Esophagus squamous epithelium (tissue), 5 donors: ENCODE data around the gene SLC12A7. TPM values are rescaled to one million over a fixed set of nuclear protein-coding genes. Genes with fewer than 3 reads are reported as not detected.
A peak's percentile ranks its signal among the peaks of the same experiment; 100 is the strongest.

Source experiments
- DNase-seq: peaks from one replicate; lab custom pipeline; 2025; lab: John Stamatoyannopoulos, UW
- H3K27ac ChIP-seq, 4 donors: fragments of 200-600 bp; sonication (generic); one replicate each; pipeline ENCODE4 v1.5.1; 2016 to 2019; ENCODE audit warnings: mild to moderate bottlenecking in 1 of 4
- H3K27me3 ChIP-seq, 4 donors: fragments of 200-600 bp; sonication (generic); 1 replicate in 3 of 4; 2 replicates in 1 of 4; pipeline versions ENCODE4 v1.5.1 to v1.6.0; 2017 to 2021; ENCODE audit warnings: antibody characterized with exemption in 1 of 4
- H3K36me3 ChIP-seq, 3 donors: fragments of 200-600 bp; sonication (generic); one replicate each; pipeline ENCODE4 v1.5.1; 2016 to 2019
- H3K4me1 ChIP-seq, 3 donors: fragments of 200-600 bp; sonication (generic); one replicate each; pipeline ENCODE4 v1.5.1; 2017 to 2019
- H3K4me3 ChIP-seq, 4 donors: fragments of 200-600 bp; sonication (generic); 1 replicate in 3 of 4; 2 replicates in 1 of 4; pipeline ENCODE4 v1.5.1; 2016 to 2019; ENCODE audit warnings: mild to moderate bottlenecking in 2 of 4, moderate library complexity in 1 of 4
- H3K9me3 ChIP-seq, 3 donors: fragments of 200-600 bp; sonication (generic); one replicate each; pipeline ENCODE4 v1.5.1; 2016 to 2019
- POLR2A ChIP-seq, 4 donors: fragments of 450-650 bp; IDR thresholded peaks; one replicate each; pipeline ENCODE4 v1.6.1; 2017; ENCODE audit warnings: antibody characterized with exemption in 4 of 4, mild to moderate bottlenecking in 4 of 4, moderate library complexity in 3 of 4
- WGBS, 2 donors: methylation state at CpG; one replicate each; pipeline ENCODE4 v1.1.5; 2018; 5-methylcytosine and 5-hydroxymethylcytosine counted together
- intact Hi-C: fragments of 100-400 bp; cut with DNase I; formaldehyde crosslinking; loops from one replicate; pipeline ENCODE4 v1.15.0; 2022
- total RNA-seq, 4 donors: library from RNA; depleted of rRNA; stranded (reverse); fragments of >200 nt; gene quantifications; one replicate each; pipeline ENCODE4 v1.1.0, GENCODE V29; 2016
- TF ChIP-seq, protein P1 (sequence below), 6 experiments: fragments of 450-650 bp in 4 of 6; fragments of 200-600 bp in 2 of 6; sonication (generic) in 2 of 6; IDR thresholded peaks; one replicate each; pipeline ENCODE4 v1.5.1; 2016 to 2019; ENCODE audit warnings: antibody characterized with exemption in 6 of 6, mild to moderate bottlenecking in 4 of 6, moderate library complexity in 4 of 6
- donor health status: DM: yes; HTN: yes; CAD: no.

SLC12A7 gene
- total RNA-seq, 4 donors from 2014 or later, result 4.5 to 13.4 (median 6.6) TPM

DNA sequence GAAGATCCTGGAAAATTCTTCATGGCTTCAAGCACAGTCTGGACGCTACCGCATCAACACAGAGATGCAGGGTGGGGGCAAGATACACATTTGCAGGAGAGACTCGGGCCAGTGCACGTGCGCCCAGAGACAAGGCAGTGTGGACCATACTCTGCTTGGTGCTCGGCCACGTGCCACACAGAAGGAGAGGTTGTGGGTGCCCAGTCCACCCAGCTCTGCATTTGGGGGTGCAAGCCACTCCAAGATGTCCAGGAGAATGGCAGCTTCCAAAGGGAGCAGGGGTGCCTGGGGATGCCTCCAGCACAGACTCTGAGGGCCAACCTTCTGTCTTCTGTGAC is 99.0 kb downstream of the SLC12A7 start:
- H3K27ac ChIP-seq, result no peak overlapping the region
- H3K36me3 ChIP-seq, result no peaks in the 10 kb centered on the region
- H3K4me1 ChIP-seq, result peaks cover 15 to 71% (median 23%) of the 10 kb centered on the region in 3 donors
- WGBS, 2 donors, result 79% methylated on average over 6 of the region's 7 CpGs; no CpG with 5 or more reads in 1 of the 2 donors
- H3K27me3 ChIP-seq, result peaks cover 0 to 100% (median 7%) of the 10 kb centered on the region in 4 donors
- TF ChIP-seq POLR2A (IDR thresholded peaks at IDR 0.05), result no peak
- TF ChIP-seq, protein P1, sequence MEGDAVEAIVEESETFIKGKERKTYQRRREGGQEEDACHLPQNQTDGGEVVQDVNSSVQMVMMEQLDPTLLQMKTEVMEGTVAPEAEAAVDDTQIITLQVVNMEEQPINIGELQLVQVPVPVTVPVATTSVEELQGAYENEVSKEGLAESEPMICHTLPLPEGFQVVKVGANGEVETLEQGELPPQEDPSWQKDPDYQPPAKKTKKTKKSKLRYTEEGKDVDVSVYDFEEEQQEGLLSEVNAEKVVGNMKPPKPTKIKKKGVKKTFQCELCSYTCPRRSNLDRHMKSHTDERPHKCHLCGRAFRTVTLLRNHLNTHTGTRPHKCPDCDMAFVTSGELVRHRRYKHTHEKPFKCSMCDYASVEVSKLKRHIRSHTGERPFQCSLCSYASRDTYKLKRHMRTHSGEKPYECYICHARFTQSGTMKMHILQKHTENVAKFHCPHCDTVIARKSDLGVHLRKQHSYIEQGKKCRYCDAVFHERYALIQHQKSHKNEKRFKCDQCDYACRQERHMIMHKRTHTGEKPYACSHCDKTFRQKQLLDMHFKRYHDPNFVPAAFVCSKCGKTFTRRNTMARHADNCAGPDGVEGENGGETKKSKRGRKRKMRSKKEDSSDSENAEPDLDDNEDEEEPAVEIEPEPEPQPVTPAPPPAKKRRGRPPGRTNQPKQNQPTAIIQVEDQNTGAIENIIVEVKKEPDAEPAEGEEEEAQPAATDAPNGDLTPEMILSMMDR (IDR thresholded peaks at IDR 0.05), result no peak
- intact Hi-C loops, result no loop called here
- no peak for DNase-seq
- no peaks in the 10 kb centered on the region for H3K9me3 ChIP-seq
- no peak overlapping the region for H3K4me3 ChIP-seq

DNA sequence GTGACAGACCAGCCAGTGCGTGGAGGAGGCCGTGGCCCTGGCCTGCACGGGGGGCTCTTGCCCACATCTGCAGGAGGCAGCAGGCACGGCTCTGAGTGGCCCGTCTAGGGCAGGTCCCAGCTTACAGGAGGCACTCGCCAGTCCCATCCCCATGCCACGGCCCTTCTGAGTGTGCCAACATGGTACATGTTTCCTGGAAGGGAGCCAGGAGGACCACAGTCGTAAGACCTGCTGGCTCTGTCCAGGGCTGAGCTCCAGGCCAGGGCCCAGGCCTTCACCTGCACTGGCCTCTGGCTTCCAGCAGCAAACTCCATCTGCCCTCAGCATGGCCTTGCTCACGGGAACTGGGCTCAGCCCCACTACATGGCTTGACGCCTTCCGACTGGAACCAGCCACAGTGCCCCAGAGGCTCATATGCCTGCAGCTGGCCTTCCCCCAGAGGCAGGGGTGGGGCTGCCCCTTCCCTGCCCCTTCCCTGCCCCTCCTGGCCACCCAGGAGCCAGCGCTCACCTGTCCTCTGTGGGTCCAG is 99.5 kb downstream of the SLC12A7 start:
- TF ChIP-seq, protein P1 (IDR thresholded peaks at IDR 0.05), result no peak
- Histone ChIP-seq H3K4me1 (peaks cover 18 to 74% (median 23%) of the 10 kb centered on the region in 3 donors), H3K36me3 (no peaks in the 10 kb centered on the region), H3K27ac (peak overlapping the region in 1 of 4 donors; percentile 6), H3K9me3 (no peaks in the 10 kb centered on the region), H3K4me3 (no peak overlapping the region), H3K27me3 (peaks cover 0 to 100% (median 7%) of the 10 kb centered on the region in 4 donors)
- DNase-seq, result no peak
- WGBS, 2 donors, result no CpG with 5 or more reads among the region's 12 CpGs
- intact Hi-C loops, result no loop called here

DNA sequence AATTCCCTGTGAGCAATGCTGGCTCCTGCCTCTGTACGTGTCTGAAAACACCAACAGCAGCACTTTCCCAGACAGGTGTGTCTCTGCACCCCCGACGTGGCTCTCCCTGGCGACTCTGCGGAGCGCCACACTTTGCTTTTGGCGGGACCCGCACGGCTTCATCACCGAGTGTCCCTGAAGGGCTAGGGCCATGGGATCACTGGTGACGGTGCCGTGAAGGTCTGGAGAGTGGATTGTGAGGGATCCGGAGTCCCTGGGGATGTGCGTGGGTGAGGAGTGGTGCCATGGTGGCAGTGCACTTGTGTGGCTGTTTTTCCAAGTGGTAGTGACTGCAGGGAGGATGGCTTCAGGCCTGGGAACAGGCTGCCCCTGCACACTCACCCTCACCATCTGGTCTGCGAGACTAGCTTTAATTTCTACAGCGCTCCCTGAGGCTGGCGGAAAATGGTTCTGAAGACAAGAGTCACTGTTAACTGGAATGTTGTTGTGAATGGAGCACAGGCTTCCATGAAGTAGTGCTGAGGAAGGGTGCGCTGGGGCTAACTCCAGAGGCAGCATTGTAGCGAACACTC is 100.0 kb downstream of the SLC12A7 start:
- peaks cover 0 to 100% (median 7%) of the 10 kb centered on the region in 4 donors for H3K27me3 ChIP-seq
- 80 to 83% methylated on average over 2 to 13 of the region's 19 CpGs for WGBS, 2 donors
- TF ChIP-seq POLR2A (IDR thresholded peaks at IDR 0.05), result no peak
- TF ChIP-seq, protein P1 (IDR thresholded peaks at IDR 0.05), result no peak
- no peaks in the 10 kb centered on the region for H3K9me3 ChIP-seq
- H3K4me3 ChIP-seq, result peak overlapping the region in 1 of 4 donors; percentile 57
- no peaks in the 10 kb centered on the region for H3K36me3 ChIP-seq
- intact Hi-C loops, result no loop called here
- DNase-seq, result no peak
- peaks cover 18 to 71% (median 23%) of the 10 kb centered on the region in 3 donors for H3K4me1 ChIP-seq
- H3K27ac ChIP-seq, result no peak overlapping the region

DNA sequence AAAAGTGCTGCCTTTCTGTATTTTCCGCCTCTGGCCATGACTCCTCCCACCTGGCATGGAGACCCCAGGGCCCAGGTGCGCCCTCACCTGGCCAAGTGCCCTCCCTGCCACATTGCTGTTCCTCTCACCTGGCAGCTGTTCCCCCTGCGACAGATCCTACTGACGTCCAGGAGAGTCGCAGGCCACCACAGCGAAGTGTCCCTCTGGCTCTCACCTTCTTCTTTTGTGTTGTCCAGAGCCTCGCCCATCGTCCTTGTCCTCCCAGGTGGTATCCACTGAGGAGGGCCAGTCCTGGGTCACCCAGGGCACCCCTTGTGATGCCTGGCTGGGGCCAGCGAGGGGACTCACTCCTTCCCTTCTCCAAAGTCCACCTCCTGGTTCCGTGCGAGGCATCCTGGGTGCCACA is 100.6 kb downstream of the SLC12A7 start:
- Histone ChIP-seq H3K27me3 (peaks cover 0 to 100% (median 7%) of the 10 kb centered on the region in 4 donors), H3K4me1 (peaks cover 18 to 66% (median 23%) of the 10 kb centered on the region in 3 donors), H3K9me3 (no peaks in the 10 kb centered on the region), H3K36me3 (no peaks in the 10 kb centered on the region), H3K27ac (no peak overlapping the region), H3K4me3 (peak overlapping the region in 1 of 4 donors; percentile 57)
- no peak for TF ChIP-seq POLR2A (IDR thresholded peaks at IDR 0.05)
- TF ChIP-seq, protein P1 (IDR thresholded peaks at IDR 0.05), result peak in 2 of 6 experiments; percentile 28 to 36
- intact Hi-C loops, result no loop called here
- no peak for DNase-seq
- 51 to 52% methylated on average over 8 of the region's 11 CpGs for WGBS, 2 donors

DNA sequence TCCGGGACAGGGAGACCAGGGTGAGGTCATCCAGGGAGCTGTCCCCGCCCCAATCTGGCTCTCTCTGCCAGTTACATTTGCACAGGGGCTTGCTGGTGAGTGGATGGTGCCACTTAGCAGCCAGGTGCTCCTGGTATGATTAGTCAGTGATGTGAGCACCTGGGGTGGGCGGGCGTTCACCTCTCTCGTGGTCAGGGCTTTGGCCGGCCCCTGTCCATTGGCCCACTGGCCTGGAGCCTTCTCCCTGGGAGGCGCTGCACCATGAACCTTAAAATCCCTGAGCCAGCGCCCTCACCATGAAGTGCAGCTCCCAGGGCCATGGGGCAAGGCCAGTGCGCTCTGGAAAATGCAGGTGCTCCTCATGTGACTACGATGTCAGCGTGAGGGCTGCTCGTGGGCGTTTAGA is 101.2 kb downstream of the SLC12A7 start:
- Histone ChIP-seq H3K4me3 (peak overlapping the region in 2 of 4 donors; percentile 57 to 75), H3K27ac (no peak overlapping the region), H3K9me3 (no peaks in the 10 kb centered on the region), H3K27me3 (peaks cover 0 to 100% (median 7%) of the 10 kb centered on the region in 4 donors), H3K4me1 (peaks cover 18 to 66% (median 19%) of the 10 kb centered on the region in 3 donors), H3K36me3 (no peaks in the 10 kb centered on the region)
- TF ChIP-seq POLR2A (IDR thresholded peaks at IDR 0.05), result no peak
- TF ChIP-seq, protein P1 (IDR thresholded peaks at IDR 0.05), result no peak
- no peak for DNase-seq
- intact Hi-C loops, result no loop called here
- WGBS, 2 donors, result 37 to 80% methylated on average over 3 to 4 of the region's 13 CpGs
